Activated CD8-positive, alpha-beta memory T cell treated with anti-CD3 and anti-CD28 coated beads for 24 hours (primary cell): ENCODE results near the gene ZFAND3.

Experiments
- DNase-seq: peaks from one replicate; pipeline ENCODE4 v3.0.0-alpha.2; 2020

ZFAND3 gene

GRCh38 chr6:37798436-37799262 lies 20.9 kb upstream of the ZFAND3 start:
- no peak for DNase-seq

- no peak for DNase-seq
These were observed 20.3 kb upstream of the ZFAND3 start for GRCh38 chr6:37799263-37799644.

- DNase-seq = no peak
These were observed 18.6 kb upstream of the ZFAND3 start for GRCh38 chr6:37800703-37801604.

- DNase-seq = no peak
These were observed 18.0 kb upstream of the ZFAND3 start for GRCh38 chr6:37801605-37801940.

- DNase-seq = no peak
These were observed 16.7 kb upstream of the ZFAND3 start for GRCh38 chr6:37802810-37803209.

- no peak for DNase-seq
These were observed 14.9 kb upstream of the ZFAND3 start for GRCh38 chr6:37804586-37804985.

GRCh38 chr6:37806213-37806612 lies 13.3 kb upstream of the ZFAND3 start:
- no peak for DNase-seq

- no peak for DNase-seq
These were observed 11.9 kb upstream of the ZFAND3 start for GRCh38 chr6:37807656-37808055.

GRCh38 chr6:37809197-37809543 lies 10.4 kb upstream of the ZFAND3 start:
- no peak for DNase-seq

- no peak for DNase-seq
These were observed 6.7 kb upstream of the ZFAND3 start for GRCh38 chr6:37812841-37813240.

GRCh38 chr6:37814374-37814773 lies 5.2 kb upstream of the ZFAND3 start:
- no peak for DNase-seq

- DNase-seq = no peak
These were observed 2.7 kb upstream of the ZFAND3 start for GRCh38 chr6:37816599-37817375.

GRCh38 chr6:37818536-37819176 lies 871 bp upstream of the ZFAND3 start:
- no peak for DNase-seq

GRCh38 chr6:37819802-37820717 lies 533 bp downstream of the ZFAND3 start:
- peak; percentile 74 for DNase-seq

GRCh38 chr6:37820718-37821079 lies 1.2 kb downstream of the ZFAND3 start:
- no peak for DNase-seq

GRCh38 chr6:37821446-37821845 lies 1.9 kb downstream of the ZFAND3 start:
- no peak for DNase-seq

- DNase-seq = no peak
These were observed 3.5 kb downstream of the ZFAND3 start for GRCh38 chr6:37822851-37823682.

GRCh38 chr6:37824170-37824569 lies 4.6 kb downstream of the ZFAND3 start:
- DNase-seq = no peak

- no peak for DNase-seq
These were observed 6.7 kb downstream of the ZFAND3 start for GRCh38 chr6:37826188-37826587.

GRCh38 chr6:37826993-37827392 lies 7.5 kb downstream of the ZFAND3 start:
- no peak for DNase-seq
